HG03025 (cell line): ENCODE results near the gene CD274.
A peak's percentile ranks its signal among the peaks of the same experiment; 100 is the strongest.
"Not testable (repeated sequence)": the region's sequence is repeated elsewhere in the genome, so short reads cannot be mapped to it uniquely, and the experiment has no call there.

Source experiments
- ATAC-seq: cut with Tn5 transposase; IDR thresholded peaks from one replicate; pipeline ENCODE4 v1.9.1; 2021; ENCODE audit warnings: mild to moderate bottlenecking, moderate library complexity; ENCODE audit not compliant: unreplicated experiment, low FRiP score

CD274 gene

GRCh38 chr9:5493679-5494511 is 43.6 kb downstream of the CD274 start:
- peak; percentile 73 for ATAC-seq

- ATAC-seq = not testable (repeated sequence)
Observed at GRCh38 chr9:5494765-5495164, 44.4 kb downstream of the CD274 start.

- ATAC-seq = no peak
Observed at GRCh38 chr9:5499157-5499556, 48.8 kb downstream of the CD274 start.

GRCh38 chr9:5499889-5500398 is 49.6 kb downstream of the CD274 start:
- ATAC-seq = no peak

GRCh38 chr9:5500441-5501235 is 50.3 kb downstream of the CD274 start:
- ATAC-seq = no peak

- no peak for ATAC-seq
Observed at GRCh38 chr9:5502553-5502952, 52.2 kb downstream of the CD274 start.

- no peak for ATAC-seq
Observed at GRCh38 chr9:5509573-5509972, 59.2 kb downstream of the CD274 start.

GRCh38 chr9:5510360-5510931 is 60.1 kb downstream of the CD274 start, which contains the start of gene PDCD1LG2:
PDCD1LG2 (plus strand) TSS chr9:5510531; CDS start chr9:5522547, 12,016 bp downstream.
- peak; percentile 71 for ATAC-seq

GRCh38 chr9:5510989-5511388 is 60.6 kb downstream of the CD274 start:
- ATAC-seq = no peak

GRCh38 chr9:5511476-5511875 is 61.1 kb downstream of the CD274 start:
- no peak for ATAC-seq

GRCh38 chr9:5511935-5512580 is 61.7 kb downstream of the CD274 start:
- no peak for ATAC-seq

- no peak for ATAC-seq
Observed at GRCh38 chr9:5512658-5513452, 62.5 kb downstream of the CD274 start.

GRCh38 chr9:5513966-5514616 is 63.7 kb downstream of the CD274 start:
- no peak for ATAC-seq

- ATAC-seq = no peak
Observed at GRCh38 chr9:5514617-5515260, 64.4 kb downstream of the CD274 start.

- no peak for ATAC-seq
Observed at GRCh38 chr9:5515261-5515650, 64.9 kb downstream of the CD274 start.

GRCh38 chr9:5516453-5517220 is 66.3 kb downstream of the CD274 start:
- ATAC-seq = no peak

- ATAC-seq = peak; percentile 52
Observed at GRCh38 chr9:5518171-5518936, 68.0 kb downstream of the CD274 start.
